Activated T-cell treated with anti-CD3 and anti-CD28 coated beads, Interleukin-2, amount 50 U/mL, for 72 hours (primary cell): ENCODE measurements around the gene ISL2. TPM values are rescaled to one million over a fixed set of nuclear protein-coding genes. Genes with fewer than 3 reads are reported as not detected.
A peak's percentile ranks its signal among the peaks of the same experiment; 100 is the strongest.

Source experiments
- ATAC-seq, 2 donors: fragments of 150-1000 bp; cut with Tn5 transposase; replicated peaks in 1 of 2; 2 replicates each; pipeline ENCODE4 v1.10.0; 2021; ENCODE audit warnings: moderate library complexity in 2 of 2, mild to moderate bottlenecking in 1 of 2
- DNase-seq, 2 donors: peaks; one replicate each; pipeline ENCODE4 v3.0.0; 2021 to 2022; ENCODE audit warnings: mixed read lengths in 1 of 2
- H3K27ac Mint-ChIP-seq: one replicate; pipeline ENCODE4 v1.8.0; 2022; ENCODE audit warnings: mild to moderate bottlenecking, moderate library complexity, mixed read lengths
- H3K27me3 Mint-ChIP-seq: one replicate; pipeline ENCODE4 v1.8.0; 2022; ENCODE audit warnings: low read depth, mixed read lengths
- H3K36me3 Mint-ChIP-seq, 2 donors: one replicate each; pipeline ENCODE4 v1.8.0; 2022; ENCODE audit warnings: mixed read lengths in 2 of 2, mild to moderate bottlenecking in 1 of 2; ENCODE audit not compliant: insufficient read depth in 2 of 2
- H3K4me1 Mint-ChIP-seq: one replicate; pipeline ENCODE4 v1.8.0; 2022; ENCODE audit warnings: low read depth, mixed read lengths
- H3K4me3 Mint-ChIP-seq, 2 donors: one replicate each; pipeline ENCODE4 v1.8.0; 2022; ENCODE audit warnings: mild to moderate bottlenecking in 2 of 2, mixed read lengths in 2 of 2, moderate library complexity in 2 of 2
- H3K9me3 Mint-ChIP-seq, 2 donors: one replicate each; pipeline ENCODE4 v1.8.0; 2022; ENCODE audit warnings: mixed read lengths in 2 of 2
- total RNA-seq, 2 donors: library from RNA; stranded (reverse); gene quantifications; one replicate each; pipeline ENCODE4 v1.2.3, GENCODE V29; 2022

ISL2 gene
- total RNA-seq, 2 donors from 2014 or later: 0.77 to 0.83 TPM

- H3K27ac Mint-ChIP-seq: no peak overlapping the region
- DNase-seq (no peak), ATAC-seq (no peak)
- no peaks in the 10 kb centered on the region for H3K9me3 Mint-ChIP-seq
- no peak overlapping the region for H3K4me3 Mint-ChIP-seq
- peaks cover 34% of the 10 kb centered on the region for H3K4me1 Mint-ChIP-seq
- peaks cover 0 to 10% of the 10 kb centered on the region in 2 donors for H3K36me3 Mint-ChIP-seq
- peaks cover 74% of the 10 kb centered on the region for H3K27me3 Mint-ChIP-seq
Observed at GRCh38 chr15:76333309-76333708, 3.3 kb upstream of the ISL2 start.

GRCh38 chr15:76333720-76334437, 2.7 kb upstream of the ISL2 start:
- Mint-ChIP-seq H3K4me3 (no peak overlapping the region), H3K4me1 (peaks cover 40% of the 10 kb centered on the region), H3K9me3 (no peaks in the 10 kb centered on the region), H3K36me3 (peaks cover 0 to 13% of the 10 kb centered on the region in 2 donors), H3K27ac (no peak overlapping the region), H3K27me3 (peaks cover 75% of the 10 kb centered on the region)
- ATAC-seq: peak; percentile 2 to 18
- no peak for DNase-seq

GRCh38 chr15:76334438-76335306, 1.9 kb upstream of the ISL2 start:
- peak overlapping the region; percentile 87 to 94 for H3K4me3 Mint-ChIP-seq
- DNase-seq: no peak
- peaks cover 75% of the 10 kb centered on the region for H3K27me3 Mint-ChIP-seq
- H3K4me1 Mint-ChIP-seq: peaks cover 47% of the 10 kb centered on the region
- no peaks in the 10 kb centered on the region for H3K9me3 Mint-ChIP-seq
- no peak for ATAC-seq
- H3K36me3 Mint-ChIP-seq: peaks cover 0 to 13% of the 10 kb centered on the region in 2 donors
- H3K27ac Mint-ChIP-seq: no peak overlapping the region

GRCh38 chr15:76335307-76336253, 993 bp upstream of the ISL2 start:
- Mint-ChIP-seq H3K27ac (peak overlapping the region; percentile 41), H3K27me3 (peaks cover 75% of the 10 kb centered on the region), H3K4me3 (peak overlapping the region; percentile 87 to 94), H3K9me3 (no peaks in the 10 kb centered on the region), H3K36me3 (peaks cover 0 to 15% of the 10 kb centered on the region in 2 donors), H3K4me1 (peaks cover 56% of the 10 kb centered on the region)
- ATAC-seq (no peak), DNase-seq (peak; percentile 29 to 31)

GRCh38 chr15:76337059-76337695, 604 bp downstream of the ISL2 start:
- ATAC-seq: no peak
- peaks cover 91% of the 10 kb centered on the region for H3K27me3 Mint-ChIP-seq
- peak in 1 of 2 donors; percentile 30 for DNase-seq
- peak overlapping the region; percentile 87 to 94 for H3K4me3 Mint-ChIP-seq
- peak overlapping the region; percentile 89 for H3K27ac Mint-ChIP-seq
- peaks cover 69% of the 10 kb centered on the region for H3K4me1 Mint-ChIP-seq
- H3K36me3 Mint-ChIP-seq: peaks cover 0 to 15% of the 10 kb centered on the region in 2 donors
- H3K9me3 Mint-ChIP-seq: no peaks in the 10 kb centered on the region

- Mint-ChIP-seq H3K27me3 (peaks cover 86% of the 10 kb centered on the region), H3K4me1 (peaks cover 69% of the 10 kb centered on the region), H3K4me3 (peak overlapping the region; percentile 87 to 94), H3K36me3 (peaks cover 0 to 15% of the 10 kb centered on the region in 2 donors), H3K27ac (no peak overlapping the region), H3K9me3 (no peaks in the 10 kb centered on the region)
- DNase-seq (peak; percentile 29 to 32), ATAC-seq (no peak)
Observed at GRCh38 chr15:76337696-76338485, 1.3 kb downstream of the ISL2 start.

- Mint-ChIP-seq H3K9me3 (no peaks in the 10 kb centered on the region), H3K36me3 (peaks cover 0 to 15% of the 10 kb centered on the region in 2 donors), H3K4me1 (peaks cover 77% of the 10 kb centered on the region), H3K27ac (no peak overlapping the region), H3K4me3 (peak overlapping the region; percentile 92 to 99), H3K27me3 (peaks cover 86% of the 10 kb centered on the region)
- ATAC-seq (no peak), DNase-seq (no peak)
Observed at GRCh38 chr15:76338486-76339304, 2.1 kb downstream of the ISL2 start.

- DNase-seq (peak in 1 of 2 donors; percentile 21), ATAC-seq (no peak)
- Mint-ChIP-seq H3K9me3 (no peaks in the 10 kb centered on the region), H3K4me3 (peak overlapping the region; percentile 92 to 99), H3K27ac (no peak overlapping the region), H3K36me3 (peaks cover 0 to 14% of the 10 kb centered on the region in 2 donors), H3K4me1 (peaks cover 71% of the 10 kb centered on the region), H3K27me3 (peaks cover 86% of the 10 kb centered on the region)
Observed at GRCh38 chr15:76339305-76340197, 3.0 kb downstream of the ISL2 start.

GRCh38 chr15:76340198-76340802, 3.7 kb downstream of the ISL2 start:
- Mint-ChIP-seq H3K9me3 (no peaks in the 10 kb centered on the region), H3K4me1 (peaks cover 66% of the 10 kb centered on the region), H3K36me3 (peaks cover 0 to 14% of the 10 kb centered on the region in 2 donors), H3K27ac (no peak overlapping the region), H3K4me3 (peak overlapping the region; percentile 92 to 99), H3K27me3 (peaks cover 86% of the 10 kb centered on the region)
- DNase-seq (peak; percentile 42 to 46), ATAC-seq (peak; percentile 18 to 25)

- Mint-ChIP-seq H3K27me3 (peaks cover 86% of the 10 kb centered on the region), H3K36me3 (peaks cover 0 to 12% of the 10 kb centered on the region in 2 donors), H3K4me3 (peak overlapping the region; percentile 92 to 99), H3K9me3 (no peaks in the 10 kb centered on the region), H3K27ac (no peak overlapping the region), H3K4me1 (peaks cover 66% of the 10 kb centered on the region)
- peak; percentile 73 to 79 for DNase-seq
- ATAC-seq: peak; percentile 62 to 70
Observed at GRCh38 chr15:76340803-76341365, 4.3 kb downstream of the ISL2 start.
